Spleen (tissue), 7 donors: ENCODE results near the gene EFCC1.

Experiments
- CTCF ChIP-seq, 11 experiments: fragments of 200-600 bp in 7 of 11; fragments of 450-650 bp in 4 of 11; sonication (generic) in 4 of 11; IDR thresholded peaks in 8 of 11; conservative IDR thresholded peaks in 3 of 11; 1 replicate in 7 of 11; 2 replicates in 4 of 11; pipeline versions ENCODE4 v1.4.0 to v1.8.0; 2016 to 2021; ENCODE audit warnings: antibody characterized with exemption in 11 of 11, inconsistent platforms in 4 of 11, mild to moderate bottlenecking in 1 of 11
- POLR2A ChIP-seq, 3 donors: fragments of 450-650 bp; IDR thresholded peaks; one replicate each; pipeline ENCODE4 v1.5.1; 2017; ENCODE audit warnings: antibody characterized with exemption in 3 of 3, mild to moderate bottlenecking in 1 of 3
- POLR2AphosphoS5 ChIP-seq, 3 donors: sonication (generic); formaldehyde crosslinking; IDR thresholded peaks; one replicate each; pipeline ENCODE4 v1.5.1; 2017; ENCODE audit warnings: antibody characterized with exemption in 3 of 3
- donor health status: DM: no; HTN: no; CAD: no; lungs with moderate emphysema.
- donor health status: DM: no; HTN: no; CAD: no.
- donor health status: DM: no; HTN: no; CAD: no.

GRCh38 chr3:128984596-128984995 is 16.5 kb upstream of the EFCC1 start:
- TF ChIP-seq CTCF (IDR thresholded peaks at IDR 0.05 in 8 of 11, conservative IDR thresholded peaks at IDR 0.05 in 3 of 11) (no peak), POLR2AphosphoS5 (IDR thresholded peaks at IDR 0.05) (no peak), POLR2A (IDR thresholded peaks at IDR 0.05) (no peak)
